Thyroid gland (tissue), 4 donors: ENCODE measurements around the gene ZNF654.

Experiments
- POLR2A ChIP-seq, 2 donors: fragments of 450-650 bp; IDR thresholded peaks; one replicate each; pipeline ENCODE4 v1.6.1; 2017; ENCODE audit warnings: antibody characterized with exemption in 2 of 2, mild to moderate bottlenecking in 2 of 2, moderate library complexity in 1 of 2
- TF ChIP-seq, protein P1 (sequence below), 6 experiments: fragments of 200-600 bp in 3 of 6; fragments of 450-650 bp in 3 of 6; sonication (generic) in 3 of 6; IDR thresholded peaks; one replicate each; pipeline ENCODE4 v1.5.1; 2016 to 2019; ENCODE audit warnings: antibody characterized with exemption in 6 of 6, mild to moderate bottlenecking in 2 of 6, inconsistent platforms in 1 of 6, moderate library complexity in 1 of 6

- TF ChIP-seq, protein P1, sequence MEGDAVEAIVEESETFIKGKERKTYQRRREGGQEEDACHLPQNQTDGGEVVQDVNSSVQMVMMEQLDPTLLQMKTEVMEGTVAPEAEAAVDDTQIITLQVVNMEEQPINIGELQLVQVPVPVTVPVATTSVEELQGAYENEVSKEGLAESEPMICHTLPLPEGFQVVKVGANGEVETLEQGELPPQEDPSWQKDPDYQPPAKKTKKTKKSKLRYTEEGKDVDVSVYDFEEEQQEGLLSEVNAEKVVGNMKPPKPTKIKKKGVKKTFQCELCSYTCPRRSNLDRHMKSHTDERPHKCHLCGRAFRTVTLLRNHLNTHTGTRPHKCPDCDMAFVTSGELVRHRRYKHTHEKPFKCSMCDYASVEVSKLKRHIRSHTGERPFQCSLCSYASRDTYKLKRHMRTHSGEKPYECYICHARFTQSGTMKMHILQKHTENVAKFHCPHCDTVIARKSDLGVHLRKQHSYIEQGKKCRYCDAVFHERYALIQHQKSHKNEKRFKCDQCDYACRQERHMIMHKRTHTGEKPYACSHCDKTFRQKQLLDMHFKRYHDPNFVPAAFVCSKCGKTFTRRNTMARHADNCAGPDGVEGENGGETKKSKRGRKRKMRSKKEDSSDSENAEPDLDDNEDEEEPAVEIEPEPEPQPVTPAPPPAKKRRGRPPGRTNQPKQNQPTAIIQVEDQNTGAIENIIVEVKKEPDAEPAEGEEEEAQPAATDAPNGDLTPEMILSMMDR (IDR thresholded peaks at IDR 0.05): no peak
- TF ChIP-seq POLR2A (IDR thresholded peaks at IDR 0.05): no peak
Measured at GRCh38 chr3:88036221-88036620, 22.8 kb upstream of the ZNF654 start.
